Mesothelial cell of epicardium (in vitro differentiated cells): ENCODE data around the gene CAMK2G. TPM values are rescaled to one million over a fixed set of nuclear protein-coding genes. Genes with fewer than 3 reads are reported as not detected.
"Not testable (repeated sequence)": the region's sequence is repeated elsewhere in the genome, so short reads cannot be mapped to it uniquely, and the experiment has no call there.

Experiments used
- DNase-seq, 2 experiments: peaks; one replicate each; pipeline ENCODE4 v3.0.0; 2021; ENCODE audit warnings: low spot score in 2 of 2; ENCODE audit not compliant: unreplicated experiment in 2 of 2
- H3K27ac Mint-ChIP-seq: 2 replicates; pipeline ENCODE4 v1.8.0; 2021; ENCODE audit warnings: mixed read lengths
- H3K27me3 Mint-ChIP-seq: 2 replicates; pipeline ENCODE4 v1.8.0; 2021; ENCODE audit warnings: low read depth, mixed read lengths
- H3K36me3 Mint-ChIP-seq: 2 replicates; pipeline ENCODE4 v1.8.0; 2021; ENCODE audit warnings: mixed read lengths
- H3K4me1 Mint-ChIP-seq: 2 replicates; pipeline ENCODE4 v1.8.0; 2021; ENCODE audit warnings: mixed read lengths
- H3K4me3 Mint-ChIP-seq: 2 replicates; pipeline ENCODE4 v1.8.0; 2021; ENCODE audit warnings: mild to moderate bottlenecking, moderate library complexity, mixed read lengths
- H3K9me3 Mint-ChIP-seq: 2 replicates; pipeline ENCODE4 v1.8.0; 2021; ENCODE audit warnings: mixed read lengths
- total RNA-seq: library from RNA; stranded (reverse); gene quantifications from 3 replicates; pipeline ENCODE4 v1.2.1, GENCODE V29; 2021
- TF ChIP-seq, protein P1 (sequence below): fragments of 200-600 bp; sonication (generic); IDR thresholded peaks from one replicate; pipeline ENCODE4 v1.5.0; 2021; ENCODE audit warnings: antibody characterized with exemption; ENCODE audit not compliant: unreplicated experiment

Gene CAMK2G
- total RNA-seq, 1 donor from 2014 or later: 28.3 TPM

- Mint-ChIP-seq H3K4me3 (no peak overlapping the region), H3K36me3 (peaks cover 34% of the 10 kb centered on the region)
Observed at GRCh38 chr10:73797324-73798025, 76.9 kb downstream of the CAMK2G start.

GRCh38 chr10:73796766-73797165 lies 77.6 kb downstream of the CAMK2G start:
- no peak for DNase-seq
- H3K4me1 Mint-ChIP-seq: no peaks in the 10 kb centered on the region
- no peak overlapping the region for H3K27ac Mint-ChIP-seq
- no peaks in the 10 kb centered on the region for H3K9me3 Mint-ChIP-seq
- H3K36me3 Mint-ChIP-seq: peaks cover 34% of the 10 kb centered on the region
- H3K4me3 Mint-ChIP-seq: no peak overlapping the region
- TF ChIP-seq, protein P1, sequence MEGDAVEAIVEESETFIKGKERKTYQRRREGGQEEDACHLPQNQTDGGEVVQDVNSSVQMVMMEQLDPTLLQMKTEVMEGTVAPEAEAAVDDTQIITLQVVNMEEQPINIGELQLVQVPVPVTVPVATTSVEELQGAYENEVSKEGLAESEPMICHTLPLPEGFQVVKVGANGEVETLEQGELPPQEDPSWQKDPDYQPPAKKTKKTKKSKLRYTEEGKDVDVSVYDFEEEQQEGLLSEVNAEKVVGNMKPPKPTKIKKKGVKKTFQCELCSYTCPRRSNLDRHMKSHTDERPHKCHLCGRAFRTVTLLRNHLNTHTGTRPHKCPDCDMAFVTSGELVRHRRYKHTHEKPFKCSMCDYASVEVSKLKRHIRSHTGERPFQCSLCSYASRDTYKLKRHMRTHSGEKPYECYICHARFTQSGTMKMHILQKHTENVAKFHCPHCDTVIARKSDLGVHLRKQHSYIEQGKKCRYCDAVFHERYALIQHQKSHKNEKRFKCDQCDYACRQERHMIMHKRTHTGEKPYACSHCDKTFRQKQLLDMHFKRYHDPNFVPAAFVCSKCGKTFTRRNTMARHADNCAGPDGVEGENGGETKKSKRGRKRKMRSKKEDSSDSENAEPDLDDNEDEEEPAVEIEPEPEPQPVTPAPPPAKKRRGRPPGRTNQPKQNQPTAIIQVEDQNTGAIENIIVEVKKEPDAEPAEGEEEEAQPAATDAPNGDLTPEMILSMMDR: no peak
- no peaks in the 10 kb centered on the region for H3K27me3 Mint-ChIP-seq

More at GRCh38 chr10:73797324-73798025, 76.9 kb downstream of the CAMK2G start:
- TF ChIP-seq, protein P1: no peak
- no peak for DNase-seq
- Mint-ChIP-seq H3K27me3 (no peaks in the 10 kb centered on the region), H3K4me1 (no peaks in the 10 kb centered on the region), H3K27ac (no peak overlapping the region), H3K9me3 (no peaks in the 10 kb centered on the region)

DNA sequence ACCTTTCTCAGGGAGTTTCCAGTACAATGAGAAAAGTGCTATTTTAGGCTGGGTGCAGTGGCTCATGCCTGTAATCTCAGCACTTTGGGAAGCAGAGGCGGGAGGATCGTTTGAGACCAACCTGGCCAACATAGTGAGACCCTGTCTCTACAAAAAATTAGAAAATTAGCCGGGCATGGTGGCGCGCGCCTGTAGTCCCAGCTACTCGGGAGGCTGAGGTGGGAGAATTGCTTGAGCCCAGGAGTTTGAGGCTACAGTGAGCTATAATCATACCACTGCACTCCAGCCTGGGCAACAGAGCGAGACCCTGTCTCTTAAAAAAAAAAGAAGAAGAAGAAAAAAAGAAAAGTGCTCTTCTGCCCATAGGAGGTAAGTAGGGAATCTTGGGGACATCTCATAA lies 78.3 kb downstream of the CAMK2G start:
- H3K27ac Mint-ChIP-seq, H3K9me3 Mint-ChIP-seq: not testable (repeated sequence)

DNA sequence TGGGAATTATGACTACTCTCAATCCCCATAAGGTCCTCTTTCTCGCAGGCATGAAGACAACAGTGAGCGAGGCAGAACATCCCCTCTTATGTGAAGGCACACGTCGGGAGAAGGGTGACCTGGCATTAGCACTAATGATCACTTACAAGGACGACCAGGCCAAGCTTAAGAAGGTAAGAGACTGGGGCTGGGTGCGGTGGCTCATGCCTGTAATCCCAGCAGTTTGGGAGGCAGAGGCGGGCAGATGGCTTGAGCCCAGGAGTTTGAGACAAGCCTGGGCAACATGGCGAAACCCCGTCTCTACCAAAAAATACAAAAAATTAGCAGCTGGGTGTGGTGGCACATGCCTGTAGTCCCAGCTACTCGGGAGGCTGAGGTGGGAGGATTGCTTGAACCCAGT lies 78.9 kb downstream of the CAMK2G start:
- peaks cover 41% of the 10 kb centered on the region for H3K36me3 Mint-ChIP-seq
- not testable (repeated sequence) for H3K27ac Mint-ChIP-seq, H3K4me3 Mint-ChIP-seq

More for the DNA sequence above, 78.3 kb downstream of the CAMK2G start:
- not testable (repeated sequence) for H3K4me3 Mint-ChIP-seq, H3K4me1 Mint-ChIP-seq, DNase-seq, H3K27me3 Mint-ChIP-seq
- H3K36me3 Mint-ChIP-seq: peaks cover 37% of the 10 kb centered on the region

DNA sequence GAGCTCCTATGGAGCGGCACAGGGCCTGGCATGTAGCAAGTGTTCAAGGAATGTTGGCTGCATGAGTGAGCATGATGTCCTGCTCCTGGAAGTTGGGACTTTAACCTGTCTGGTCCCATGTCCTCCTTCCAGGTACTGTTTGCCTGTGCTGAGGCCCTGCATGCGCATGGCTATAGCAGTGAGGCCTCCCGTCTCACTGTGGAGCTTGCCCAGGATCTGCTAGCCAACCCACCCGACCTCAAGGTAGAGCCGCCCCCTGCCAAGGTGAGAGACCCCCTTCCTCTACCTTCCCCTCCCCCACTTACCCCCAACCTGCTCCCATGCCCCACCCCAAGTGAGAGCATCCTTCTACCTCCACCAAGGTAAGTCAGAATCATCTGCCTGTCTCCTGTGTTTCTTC lies 80.9 kb downstream of the CAMK2G start:
- Mint-ChIP-seq H3K4me3 (no peak overlapping the region), H3K9me3 (no peaks in the 10 kb centered on the region), H3K27me3 (no peaks in the 10 kb centered on the region), H3K27ac (no peak overlapping the region), H3K36me3 (peaks cover 51% of the 10 kb centered on the region), H3K4me1 (no peaks in the 10 kb centered on the region)
- DNase-seq: no peak
- TF ChIP-seq, protein P1: no peak

More for the DNA sequence above, 78.9 kb downstream of the CAMK2G start:
- not testable (repeated sequence) for H3K9me3 Mint-ChIP-seq, H3K4me1 Mint-ChIP-seq, H3K27me3 Mint-ChIP-seq, DNase-seq

GRCh38 chr10:73791871-73792400 lies 82.4 kb downstream of the CAMK2G start:
- no peaks in the 10 kb centered on the region for H3K9me3 Mint-ChIP-seq

More at GRCh38 chr10:73791871-73792400, 82.4 kb downstream of the CAMK2G start:
- peaks cover 9% of the 10 kb centered on the region for H3K4me1 Mint-ChIP-seq
- TF ChIP-seq, protein P1: no peak
- no peak overlapping the region for H3K27ac Mint-ChIP-seq
- H3K4me3 Mint-ChIP-seq: no peak overlapping the region
- H3K36me3 Mint-ChIP-seq: peaks cover 46% of the 10 kb centered on the region
- DNase-seq: no peak
- H3K27me3 Mint-ChIP-seq: no peaks in the 10 kb centered on the region
